KG1 (cell line): ENCODE results near the gene NPC1.

Experiments
- DNase-seq: peaks from one replicate; lab custom pipeline; 2025; lab: John Stamatoyannopoulos, UW

Gene NPC1

GRCh38 chr18:23548275-23548674, 38.0 kb downstream of the NPC1 start:
- no peak for DNase-seq

- DNase-seq = no peak
Measured at GRCh38 chr18:23547846-23548245, 38.5 kb downstream of the NPC1 start.

- no peak for DNase-seq
Measured at GRCh38 chr18:23547306-23547705, 39.0 kb downstream of the NPC1 start.

GRCh38 chr18:23545247-23545789, 41.0 kb downstream of the NPC1 start:
- DNase-seq = no peak

- DNase-seq = no peak
Measured at GRCh38 chr18:23542461-23542860, 43.8 kb downstream of the NPC1 start.

GRCh38 chr18:23541349-23542093, 44.8 kb downstream of the NPC1 start:
- no peak for DNase-seq

GRCh38 chr18:23540867-23541266, 45.4 kb downstream of the NPC1 start:
- DNase-seq = peak; percentile 19

- DNase-seq = no peak
Measured at GRCh38 chr18:23539911-23540525, 46.3 kb downstream of the NPC1 start.

- DNase-seq = no peak
Measured at GRCh38 chr18:23539296-23539695, 47.0 kb downstream of the NPC1 start.

GRCh38 chr18:23538870-23539269, 47.4 kb downstream of the NPC1 start:
- no peak for DNase-seq

GRCh38 chr18:23538001-23538400, 48.3 kb downstream of the NPC1 start:
- no peak for DNase-seq

- DNase-seq = no peak
Measured at GRCh38 chr18:23537274-23537673, 49.0 kb downstream of the NPC1 start.

- no peak for DNase-seq
Measured at GRCh38 chr18:23536204-23536603, 50.1 kb downstream of the NPC1 start.

GRCh38 chr18:23534276-23534675, 52.0 kb downstream of the NPC1 start:
- no peak for DNase-seq

GRCh38 chr18:23532848-23533247, 53.5 kb downstream of the NPC1 start:
- DNase-seq = no peak

- DNase-seq = no peak
Measured at GRCh38 chr18:23531912-23532311, 54.4 kb downstream of the NPC1 start.

- no peak for DNase-seq
Measured at GRCh38 chr18:23530195-23530594, 56.1 kb downstream of the NPC1 start.

- DNase-seq = no peak
Measured at GRCh38 chr18:23529604-23530003, 56.7 kb downstream of the NPC1 start.

GRCh38 chr18:23528580-23529472, 57.5 kb downstream of the NPC1 start:
- no peak for DNase-seq

GRCh38 chr18:23526501-23527063, 59.7 kb downstream of the NPC1 start:
- no peak for DNase-seq

- no peak for DNase-seq
Measured at GRCh38 chr18:23524213-23524707, 62.0 kb downstream of the NPC1 start.
